ENCODE data around the gene GNAZ. TPM values are rescaled to one million over a fixed set of nuclear protein-coding genes. Genes with fewer than 3 reads are reported as not detected.

GNAZ gene
- total RNA-seq, 1 donor from 2014 or later, result 0.12 TPM

- DNase-seq (ENCODE audit: extremely low read depth, low read depth, low spot score), result no peak
These were observed 20.1 kb downstream of the GNAZ start for GRCh38 chr22:23090457-23090835.

GRCh38 chr22:23091760-23092159, 21.4 kb downstream of the GNAZ start:
- DNase-seq (ENCODE audit: extremely low read depth, low read depth, low spot score), result no peak

GRCh38 chr22:23092217-23092955, 22.1 kb downstream of the GNAZ start:
- no peak for DNase-seq (ENCODE audit: extremely low read depth, low read depth, low spot score)

- no peak for DNase-seq (ENCODE audit: extremely low read depth, low read depth, low spot score)
These were observed 22.9 kb downstream of the GNAZ start for GRCh38 chr22:23093051-23093788.

GRCh38 chr22:23094260-23094659, 23.9 kb downstream of the GNAZ start:
- no peak for DNase-seq (ENCODE audit: extremely low read depth, low read depth, low spot score)

GRCh38 chr22:23094695-23095681, 24.7 kb downstream of the GNAZ start:
- no peak for DNase-seq (ENCODE audit: extremely low read depth, low read depth, low spot score)

GRCh38 chr22:23095733-23096342, 25.5 kb downstream of the GNAZ start:
- no peak for DNase-seq (ENCODE audit: extremely low read depth, low read depth, low spot score)

GRCh38 chr22:23097412-23098229, 27.3 kb downstream of the GNAZ start:
- no peak for DNase-seq (ENCODE audit: extremely low read depth, low read depth, low spot score)

- DNase-seq (ENCODE audit: extremely low read depth, low read depth, low spot score), result no peak
These were observed 27.9 kb downstream of the GNAZ start for GRCh38 chr22:23098230-23098705.

- no peak for DNase-seq (ENCODE audit: extremely low read depth, low read depth, low spot score)
These were observed 28.6 kb downstream of the GNAZ start for GRCh38 chr22:23098718-23099530.

GRCh38 chr22:23099531-23099804, 29.1 kb downstream of the GNAZ start:
- DNase-seq (ENCODE audit: extremely low read depth, low read depth, low spot score), result no peak

GRCh38 chr22:23100124-23100801, 29.9 kb downstream of the GNAZ start:
- DNase-seq (ENCODE audit: extremely low read depth, low read depth, low spot score), result no peak

GRCh38 chr22:23101524-23101923, 31.2 kb downstream of the GNAZ start:
- no peak for DNase-seq (ENCODE audit: extremely low read depth, low read depth, low spot score)

- no peak for DNase-seq (ENCODE audit: extremely low read depth, low read depth, low spot score)
These were observed 31.8 kb downstream of the GNAZ start for GRCh38 chr22:23102002-23102655.

GRCh38 chr22:23102776-23103175, 32.5 kb downstream of the GNAZ start:
- DNase-seq (ENCODE audit: extremely low read depth, low read depth, low spot score), result no peak

- DNase-seq (ENCODE audit: extremely low read depth, low read depth, low spot score), result no peak
These were observed 33.1 kb downstream of the GNAZ start for GRCh38 chr22:23103199-23103954.

Data from glomerular endothelial cell (primary cell).